HepG2 (cell line): Measurements from ENCODE around the gene ATP13A3. TPM values are rescaled to one million over a fixed set of nuclear protein-coding genes. Genes with fewer than 3 reads are reported as not detected.

Source experiments
- ETV5 ChIP-seq: IDR thresholded peaks from 2 replicates; pipeline ENCODE4 v1.6.1; 2018; ENCODE audit warnings: missing biosample characterization, missing genetic modification reagents, inconsistent platforms, borderline replicate concordance
- GATAD2A ChIP-seq: IDR thresholded peaks from 2 replicates; pipeline ENCODE4 v1.6.1; 2016
- HDAC1 ChIP-seq: sonication (generic); formaldehyde crosslinking; IDR thresholded peaks from 2 replicates; pipeline ENCODE4 v1.5.1; 2020; ENCODE audit warnings: mild to moderate bottlenecking, missing genetic modification reagents
- HDAC6 ChIP-seq: fragments of 200-600 bp; sonication (generic); IDR thresholded peaks from 2 replicates; pipeline ENCODE4 v1.7.0; 2017; ENCODE audit warnings: mild to moderate bottlenecking, antibody characterized with exemption, low read length, low read depth
- HNF4A ChIP-seq: sonication (generic); formaldehyde crosslinking; IDR thresholded peaks from 2 replicates; pipeline ENCODE4 v1.4.0; 2020; ENCODE audit warnings: missing genetic modification reagents
- MAFK ChIP-seq, 2 experiments: IDR thresholded peaks in 1 of 2; conservative IDR thresholded peaks in 1 of 2; 2 replicates each; pipeline ENCODE4 v1.6.1; 2011; ENCODE audit warnings: improper control_type of control experiment in 2 of 2, low read length in 2 of 2
- MATR3 ChIP-seq: sonication (generic); formaldehyde crosslinking; IDR thresholded peaks from 2 replicates; pipeline ENCODE4 v1.4.0; 2020; ENCODE audit warnings: missing genetic modification reagents
- MZF1 ChIP-seq: sonication (generic); formaldehyde crosslinking; IDR thresholded peaks from 2 replicates; pipeline ENCODE4 v1.8.1; 2023; ENCODE audit warnings: mild to moderate bottlenecking, missing genetic modification reagents, borderline replicate concordance
- RXRB ChIP-seq: IDR thresholded peaks from 2 replicates; pipeline ENCODE4 v1.6.1; 2016; ENCODE audit warnings: borderline replicate concordance, missing genetic modification reagents, missing compliant biosample characterization
- ZBTB21 ChIP-seq: sonication (generic); formaldehyde crosslinking; IDR thresholded peaks from 2 replicates; pipeline ENCODE4 v1.4.0; 2020; ENCODE audit warnings: missing genetic modification reagents
- ZFYVE20 ChIP-seq: sonication (generic); formaldehyde crosslinking; IDR thresholded peaks from 2 replicates; pipeline ENCODE4 v1.8.0; 2023; ENCODE audit warnings: low read depth, mild to moderate bottlenecking, moderate library complexity, missing genetic modification reagents, borderline replicate concordance
- ZNF230 ChIP-seq: sonication (generic); formaldehyde crosslinking; IDR thresholded peaks from 2 replicates; pipeline ENCODE4 v1.4.0; 2020; ENCODE audit warnings: mild to moderate bottlenecking, missing genetic modification reagents
- ZNF317 ChIP-seq: sonication (generic); formaldehyde crosslinking; IDR thresholded peaks from 2 replicates; pipeline ENCODE4 v1.5.0; 2020; ENCODE audit warnings: mild to moderate bottlenecking, missing genetic modification reagents
- ZNF510 ChIP-seq: sonication (generic); formaldehyde crosslinking; IDR thresholded peaks from 2 replicates; pipeline ENCODE4 v1.4.0; 2020; ENCODE audit warnings: low read depth, mild to moderate bottlenecking, missing genetic modification reagents
- ZNF563 ChIP-seq: sonication (generic); formaldehyde crosslinking; IDR thresholded peaks from 2 replicates; pipeline ENCODE4 v1.8.0; 2022; ENCODE audit warnings: mild to moderate bottlenecking, moderate library complexity, missing genetic modification reagents
- ZNF788 ChIP-seq: sonication (generic); formaldehyde crosslinking; IDR thresholded peaks from 2 replicates; pipeline ENCODE4 v1.5.0; 2020; ENCODE audit warnings: mild to moderate bottlenecking, missing genetic modification reagents, borderline replicate concordance
- ZSCAN21 ChIP-seq: sonication (generic); formaldehyde crosslinking; IDR thresholded peaks from 2 replicates; pipeline ENCODE4 v1.8.0; 2022; ENCODE audit warnings: mild to moderate bottlenecking, missing genetic modification reagents, moderate library complexity, borderline replicate concordance
- polyA plus RNA-seq, 8 experiments: library from polyadenylated mRNA; depleted of rRNA in 3 of 8; stranded (reverse) in 7 of 8; unstranded in 1 of 8; fragments of >200 nt; fragmentation: Illumina TruSeq in 4 of 8; extraction: Trizol in 4 of 8; gene quantifications; 2 replicates each; pipeline versions ENCODE4 v1.2.1 to v1.2.3, GENCODE V29; 2011 to 2016; ENCODE audit warnings: low read depth in 4 of 8, missing spikeins in 1 of 8, mixed read lengths in 1 of 8; ENCODE audit not compliant: insufficient read depth in 1 of 8
- total RNA-seq, 5 experiments: library from RNA; depleted of rRNA; stranded (reverse); fragments of >200 nt; fragmentation: Illumina TruSeq; extraction: Trizol; gene quantifications; 2 replicates each; pipeline ENCODE4 v1.2.3, GENCODE V29; 2016; ENCODE audit warnings: low read depth in 1 of 5
- TF ChIP-seq, protein P1 (sequence below): sonication (generic); formaldehyde crosslinking; IDR thresholded peaks from one replicate; pipeline ENCODE4 v1.5.1; 2020; ENCODE audit warnings: mild to moderate bottlenecking, missing genetic modification reagents; ENCODE audit errors: not compliant biosample characterization
- TF ChIP-seq, protein P2 (sequence below): sonication (generic); formaldehyde crosslinking; IDR thresholded peaks from 2 replicates; pipeline ENCODE4 v1.4.0; 2020; ENCODE audit warnings: missing genetic modification reagents, mild to moderate bottlenecking, borderline replicate concordance

The ATP13A3 gene
- total and polyA plus RNA-seq, 2 of the 13 experiments (the other 11 are each of a cell fraction or from before 2014, with no cell fraction given) = 44.9 to 80.8 TPM

- TF ChIP-seq, protein P1, sequence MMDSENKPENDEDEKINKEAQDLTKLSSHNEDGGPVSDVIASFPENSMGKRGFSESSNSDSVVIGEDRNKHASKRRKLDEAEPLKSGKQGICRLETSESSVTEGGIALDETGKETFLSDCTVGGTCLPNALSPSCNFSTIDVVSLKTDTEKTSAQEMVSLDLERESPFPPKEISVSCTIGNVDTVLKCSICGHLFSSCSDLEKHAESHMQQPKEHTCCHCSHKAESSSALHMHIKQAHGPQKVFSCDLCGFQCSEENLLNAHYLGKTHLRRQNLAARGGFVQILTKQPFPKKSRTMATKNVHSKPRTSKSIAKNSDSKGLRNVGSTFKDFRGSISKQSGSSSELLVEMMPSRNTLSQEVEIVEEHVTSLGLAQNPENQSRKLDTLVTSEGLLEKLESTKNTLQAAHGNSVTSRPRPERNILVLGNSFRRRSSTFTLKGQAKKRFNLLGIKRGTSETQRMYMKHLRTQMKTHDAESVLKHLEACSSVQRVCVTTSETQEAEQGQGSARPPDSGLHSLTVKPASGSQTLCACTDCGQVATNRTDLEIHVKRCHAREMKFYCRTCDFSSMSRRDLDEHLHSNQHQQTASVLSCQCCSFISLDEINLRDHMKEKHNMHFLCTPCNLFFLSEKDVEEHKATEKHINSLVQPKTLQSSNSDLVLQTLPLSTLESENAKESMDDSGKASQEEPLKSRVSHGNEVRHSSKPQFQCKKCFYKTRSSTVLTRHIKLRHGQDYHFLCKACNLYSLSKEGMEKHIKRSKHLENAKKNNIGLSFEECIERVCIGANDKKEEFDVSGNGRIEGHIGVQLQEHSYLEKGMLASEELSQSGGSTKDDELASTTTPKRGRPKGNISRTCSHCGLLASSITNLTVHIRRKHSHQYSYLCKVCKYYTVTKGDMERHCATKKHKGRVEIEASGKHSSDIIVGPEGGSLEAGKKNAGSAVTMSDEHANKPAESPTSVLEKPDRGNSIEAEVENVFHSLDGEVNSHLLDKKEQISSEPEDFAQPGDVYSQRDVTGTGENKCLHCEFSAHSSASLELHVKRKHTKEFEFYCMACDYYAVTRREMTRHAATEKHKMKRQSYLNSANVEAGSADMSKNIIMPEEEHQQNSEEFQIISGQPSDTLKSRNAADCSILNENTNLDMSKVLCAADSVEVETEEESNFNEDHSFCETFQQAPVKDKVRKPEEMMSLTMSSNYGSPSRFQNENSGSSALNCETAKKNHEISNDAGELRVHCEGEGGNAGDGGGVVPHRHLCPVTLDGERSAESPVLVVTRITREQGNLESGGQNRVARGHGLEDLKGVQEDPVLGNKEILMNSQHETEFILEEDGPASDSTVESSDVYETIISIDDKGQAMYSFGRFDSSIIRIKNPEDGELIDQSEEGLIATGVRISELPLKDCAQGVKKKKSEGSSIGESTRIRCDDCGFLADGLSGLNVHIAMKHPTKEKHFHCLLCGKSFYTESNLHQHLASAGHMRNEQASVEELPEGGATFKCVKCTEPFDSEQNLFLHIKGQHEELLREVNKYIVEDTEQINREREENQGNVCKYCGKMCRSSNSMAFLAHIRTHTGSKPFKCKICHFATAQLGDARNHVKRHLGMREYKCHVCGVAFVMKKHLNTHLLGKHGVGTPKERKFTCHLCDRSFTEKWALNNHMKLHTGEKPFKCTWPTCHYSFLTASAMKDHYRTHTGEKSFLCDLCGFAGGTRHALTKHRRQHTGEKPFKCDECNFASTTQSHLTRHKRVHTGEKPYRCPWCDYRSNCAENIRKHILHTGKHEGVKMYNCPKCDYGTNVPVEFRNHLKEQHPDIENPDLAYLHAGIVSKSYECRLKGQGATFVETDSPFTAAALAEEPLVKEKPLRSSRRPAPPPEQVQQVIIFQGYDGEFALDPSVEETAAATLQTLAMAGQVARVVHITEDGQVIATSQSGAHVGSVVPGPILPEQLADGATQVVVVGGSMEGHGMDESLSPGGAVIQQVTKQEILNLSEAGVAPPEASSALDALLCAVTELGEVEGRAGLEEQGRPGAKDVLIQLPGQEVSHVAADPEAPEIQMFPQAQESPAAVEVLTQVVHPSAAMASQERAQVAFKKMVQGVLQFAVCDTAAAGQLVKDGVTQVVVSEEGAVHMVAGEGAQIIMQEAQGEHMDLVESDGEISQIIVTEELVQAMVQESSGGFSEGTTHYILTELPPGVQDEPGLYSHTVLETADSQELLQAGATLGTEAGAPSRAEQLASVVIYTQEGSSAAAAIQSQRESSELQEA = no peak
- 0 out of 2 replicates have a peak, but pooled peaks have one; percentile 26 for TF ChIP-seq ZNF230 (CRISPR knock-in tag)
- no peak for TF ChIP-seq MATR3
- peak; percentile 49; the same call in 1 of the 2 replicates for TF ChIP-seq HNF4A (CRISPR knock-in tag)
- TF ChIP-seq ZBTB21 (CRISPR knock-in tag) = no peak
- TF ChIP-seq RXRB (CRISPR knock-in tag) = peak; percentile 87
- TF ChIP-seq ZNF788 = peak; percentile 30; the same call in 1 of the 2 replicates
- peak; percentile 60; the same call in 1 of the 2 replicates for TF ChIP-seq ETV5 (CRISPR knock-in tag)
- TF ChIP-seq HDAC1 (CRISPR knock-in tag) = peak; percentile 42; the same call in 1 of the 2 replicates
- no peak for TF ChIP-seq ZNF563
- 0 out of 2 replicates have a peak, but pooled peaks have one; percentile 12 for TF ChIP-seq ZNF317 (CRISPR knock-in tag)
- no peak for TF ChIP-seq ZSCAN21 (CRISPR knock-in tag)
- TF ChIP-seq ZFYVE20 (CRISPR knock-in tag) = no peak
- no peak for TF ChIP-seq MZF1 (CRISPR knock-in tag)
- peak; percentile 30 for TF ChIP-seq GATAD2A (CRISPR knock-in tag)
- no peak for TF ChIP-seq HDAC6
- TF ChIP-seq, protein P2, sequence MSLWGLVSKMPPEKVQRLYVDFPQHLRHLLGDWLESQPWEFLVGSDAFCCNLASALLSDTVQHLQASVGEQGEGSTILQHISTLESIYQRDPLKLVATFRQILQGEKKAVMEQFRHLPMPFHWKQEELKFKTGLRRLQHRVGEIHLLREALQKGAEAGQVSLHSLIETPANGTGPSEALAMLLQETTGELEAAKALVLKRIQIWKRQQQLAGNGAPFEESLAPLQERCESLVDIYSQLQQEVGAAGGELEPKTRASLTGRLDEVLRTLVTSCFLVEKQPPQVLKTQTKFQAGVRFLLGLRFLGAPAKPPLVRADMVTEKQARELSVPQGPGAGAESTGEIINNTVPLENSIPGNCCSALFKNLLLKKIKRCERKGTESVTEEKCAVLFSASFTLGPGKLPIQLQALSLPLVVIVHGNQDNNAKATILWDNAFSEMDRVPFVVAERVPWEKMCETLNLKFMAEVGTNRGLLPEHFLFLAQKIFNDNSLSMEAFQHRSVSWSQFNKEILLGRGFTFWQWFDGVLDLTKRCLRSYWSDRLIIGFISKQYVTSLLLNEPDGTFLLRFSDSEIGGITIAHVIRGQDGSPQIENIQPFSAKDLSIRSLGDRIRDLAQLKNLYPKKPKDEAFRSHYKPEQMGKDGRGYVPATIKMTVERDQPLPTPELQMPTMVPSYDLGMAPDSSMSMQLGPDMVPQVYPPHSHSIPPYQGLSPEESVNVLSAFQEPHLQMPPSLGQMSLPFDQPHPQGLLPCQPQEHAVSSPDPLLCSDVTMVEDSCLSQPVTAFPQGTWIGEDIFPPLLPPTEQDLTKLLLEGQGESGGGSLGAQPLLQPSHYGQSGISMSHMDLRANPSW (CRISPR knock-in tag) = 0 out of 2 replicates have a peak, but pooled peaks have one; percentile 34
- TF ChIP-seq ZNF510 (CRISPR knock-in tag) = no peak
- TF ChIP-seq MAFK (conservative IDR thresholded peaks at IDR 0.05 in 1 of 2, IDR thresholded peaks at IDR 0.05 in 1 of 2; ENCODE audit: low read length in 2 of 2) = 0 out of 4 replicates have a peak, but pooled peaks of 1 of the 2 experiments have one; percentile 1
These were observed 11.2 kb upstream of the ATP13A3 start (continued) for GRCh38 chr3:194497799-194498575.
